Superior temporal gyrus (tissue), 1 donor: Measurements from ENCODE around the gene SEMA6A.
A peak's percentile ranks its signal among the peaks of the same experiment; 100 is the strongest.

Experiments
- DNase-seq: peaks from one replicate; pipeline ENCODE4 v3.0.0-alpha.2; 2016; ENCODE audit errors: extremely low spot score

SEMA6A gene

GRCh38 chr5:116577064-116577788, 2.6 kb upstream of the SEMA6A start:
- DNase-seq, result no peak

DNA sequence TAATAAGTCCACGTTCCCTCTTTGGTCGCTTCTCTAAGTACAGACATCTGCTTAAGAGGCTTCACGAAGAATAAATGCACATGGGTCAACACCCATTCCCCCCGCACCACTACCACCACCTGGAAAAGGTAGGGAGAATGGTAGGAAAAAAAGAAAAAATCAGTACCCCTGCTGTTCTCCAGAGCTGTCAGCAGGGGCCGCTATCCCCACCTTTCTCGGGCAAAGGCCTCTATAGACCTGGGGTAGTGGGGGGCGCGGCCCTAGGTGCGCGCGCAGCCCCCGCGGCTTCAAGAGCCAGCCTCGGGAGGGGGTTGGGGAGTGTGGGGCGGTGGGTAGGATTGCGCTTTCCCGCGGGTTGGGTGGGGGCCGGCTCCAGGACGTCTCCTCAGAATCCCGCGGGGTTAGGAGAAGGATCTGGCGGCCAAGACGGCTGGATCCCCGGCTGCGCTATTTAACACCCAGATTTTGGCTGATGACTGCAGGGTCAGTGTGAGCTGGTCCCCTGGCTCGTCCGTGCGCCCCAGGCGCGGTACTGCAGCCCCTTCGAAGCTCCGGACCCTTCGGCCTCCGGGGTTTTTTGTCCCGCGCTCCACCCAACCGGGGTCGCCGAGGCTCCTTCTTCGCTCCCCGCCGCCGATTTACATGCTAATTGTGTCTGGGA, 1.6 kb upstream of the SEMA6A start:
- peak; percentile 85 for DNase-seq

DNA sequence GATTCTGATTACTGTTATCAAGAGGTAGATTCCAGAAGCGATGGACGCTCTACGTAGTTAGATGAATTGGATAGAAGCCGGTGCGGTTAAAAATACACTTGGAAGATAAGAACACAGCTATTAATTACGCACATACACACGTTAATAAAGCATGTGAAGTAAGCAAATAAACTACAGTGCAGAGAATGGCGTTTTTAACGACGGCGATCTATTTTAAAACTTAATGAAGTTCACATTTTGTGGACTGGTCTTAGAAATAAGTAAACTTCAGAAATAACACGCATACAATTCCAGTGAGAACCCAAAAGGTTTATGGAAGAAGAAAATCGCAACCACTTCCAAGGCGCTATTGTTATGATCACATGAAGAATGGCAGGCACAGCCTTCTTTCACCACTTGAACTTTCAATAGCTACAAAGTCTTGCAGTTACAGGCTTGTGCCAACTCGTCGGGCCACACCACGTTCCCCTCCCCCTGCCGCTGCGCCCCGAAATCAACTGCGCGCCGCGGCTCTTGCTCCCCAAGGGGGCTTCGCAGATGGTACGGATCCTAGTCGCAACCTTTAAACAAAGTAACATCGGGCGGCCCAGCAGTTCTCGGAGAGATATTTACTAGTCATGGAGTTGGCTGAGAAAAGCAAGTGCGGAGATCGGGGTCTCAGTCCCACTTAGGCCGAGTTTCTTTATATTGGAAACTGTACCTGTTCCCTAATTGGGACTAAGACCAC, 866 bp upstream of the SEMA6A start:
- peak; percentile 85 for DNase-seq

DNA sequence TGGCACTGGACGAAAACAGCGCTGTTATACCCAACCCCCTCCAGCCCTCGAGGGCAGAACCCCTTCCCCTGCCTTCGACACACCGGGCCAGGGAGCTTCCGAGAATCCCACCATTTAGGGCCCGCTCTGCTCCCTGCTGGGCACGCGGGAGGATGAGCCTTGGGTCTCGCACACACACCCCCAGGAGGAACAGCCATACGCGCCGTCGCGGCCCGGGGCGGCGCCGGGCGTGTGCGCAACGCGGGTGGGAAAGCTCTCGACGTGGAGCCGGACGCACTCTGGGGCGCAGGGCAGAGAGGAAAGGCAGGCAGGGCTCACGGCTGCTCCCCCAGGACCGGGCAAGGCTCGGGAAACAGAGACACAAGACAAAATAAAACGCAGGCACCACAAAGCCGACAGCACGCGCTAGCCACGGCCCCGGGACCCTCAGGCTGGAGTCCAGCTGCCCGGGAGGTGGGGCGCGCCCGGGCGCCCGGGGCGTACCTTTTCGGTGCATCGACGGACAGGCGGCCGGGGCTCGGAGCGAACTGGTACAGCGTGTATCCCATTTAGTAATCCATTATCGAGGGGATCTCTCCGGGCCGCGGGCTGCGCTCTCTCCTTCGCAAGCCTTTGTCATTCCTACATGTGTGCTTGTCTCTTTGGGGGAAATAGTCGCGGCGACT, 789 bp downstream of the SEMA6A start:
- DNase-seq, result no peak

GRCh38 chr5:116573279-116573701, 1.3 kb downstream of the SEMA6A start:
- peak; percentile 57 for DNase-seq

DNA sequence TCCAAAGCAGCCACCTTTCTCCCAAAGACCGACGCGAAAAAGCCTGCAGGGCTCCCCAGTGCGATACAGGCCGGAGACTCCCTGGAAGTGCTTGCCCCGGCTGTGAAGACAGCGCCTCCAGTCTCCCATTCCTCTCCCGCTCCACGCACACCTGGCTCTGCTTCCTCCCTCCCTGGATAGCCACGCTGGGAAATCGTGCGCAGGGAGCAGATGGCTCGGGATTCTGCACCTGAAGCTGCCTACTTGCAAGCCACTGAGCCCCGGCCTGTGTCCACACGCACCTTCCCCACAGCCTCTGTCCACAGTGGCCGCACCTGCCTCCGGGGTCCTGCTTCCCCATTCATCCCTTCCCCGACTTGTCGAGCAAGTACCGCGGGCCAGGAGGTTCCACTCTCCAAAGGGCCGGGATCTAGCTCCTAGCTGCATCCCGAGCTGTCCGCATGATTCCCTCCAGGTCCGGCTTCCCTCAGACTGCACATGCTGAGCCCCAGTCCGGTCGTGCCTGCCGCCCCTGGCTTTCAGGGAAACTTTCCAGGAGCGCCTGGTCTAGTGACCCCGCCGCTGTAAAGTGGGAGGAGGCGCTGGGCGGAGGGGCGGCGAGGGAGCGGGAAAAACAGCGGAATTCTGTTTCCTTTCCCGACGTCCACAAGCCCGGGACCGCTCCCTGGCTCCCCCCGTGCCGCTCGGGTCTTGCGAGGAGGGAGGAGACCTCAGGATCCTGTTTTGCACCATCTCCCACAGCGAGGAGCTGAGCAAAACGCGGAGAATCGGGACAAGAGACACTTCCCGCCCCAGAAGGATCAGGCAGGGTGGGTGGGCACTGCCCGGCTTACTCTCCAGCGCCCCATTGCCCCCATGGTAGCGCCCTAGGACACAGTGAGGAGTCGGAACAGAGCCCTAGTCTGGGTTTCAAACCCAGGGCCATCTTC, 2.0 kb downstream of the SEMA6A start:
- peak; percentile 63 for DNase-seq

- peak; percentile 63 for DNase-seq
Observed at GRCh38 chr5:116571568-116572349, 2.9 kb downstream of the SEMA6A start.

DNA sequence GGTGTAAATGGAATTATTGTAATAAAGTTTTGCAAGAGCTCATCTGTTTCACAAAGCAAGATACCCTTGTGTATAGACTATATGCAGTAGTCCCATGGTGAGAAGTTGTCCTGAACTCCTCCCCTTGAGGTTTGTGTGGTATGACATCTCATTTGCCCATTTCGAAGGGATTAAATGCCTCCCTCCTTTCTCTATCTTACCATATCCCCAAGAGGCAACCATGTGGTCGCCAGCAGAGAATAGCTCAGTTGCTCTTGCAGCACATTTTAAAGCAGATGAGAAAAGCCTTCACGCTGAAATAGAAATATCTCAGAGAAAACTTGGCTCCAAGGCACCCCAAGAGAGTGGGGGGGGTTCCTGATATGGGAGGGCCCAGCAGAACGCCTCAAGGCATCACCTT, 4.6 kb downstream of the SEMA6A start:
- no peak for DNase-seq

DNA sequence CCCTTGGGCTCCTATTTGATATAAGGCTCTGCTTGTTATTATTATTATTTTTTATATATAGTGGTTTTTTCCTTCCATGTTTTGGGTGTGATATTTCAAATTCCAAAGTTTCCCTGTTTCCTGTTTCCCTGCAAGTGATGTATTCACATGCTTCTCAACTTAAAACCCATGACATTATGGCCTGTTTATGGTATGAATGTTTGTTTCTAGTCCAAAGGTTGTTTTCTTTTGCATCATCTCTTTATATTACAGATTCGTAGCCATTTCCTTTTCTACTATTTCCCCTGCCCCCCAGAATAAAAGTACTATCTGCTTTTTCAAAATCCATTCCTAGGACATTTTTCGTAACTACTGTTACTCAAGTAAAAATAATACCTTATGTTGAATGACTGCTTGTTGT, 7.5 kb downstream of the SEMA6A start:
- DNase-seq, result no peak

DNA sequence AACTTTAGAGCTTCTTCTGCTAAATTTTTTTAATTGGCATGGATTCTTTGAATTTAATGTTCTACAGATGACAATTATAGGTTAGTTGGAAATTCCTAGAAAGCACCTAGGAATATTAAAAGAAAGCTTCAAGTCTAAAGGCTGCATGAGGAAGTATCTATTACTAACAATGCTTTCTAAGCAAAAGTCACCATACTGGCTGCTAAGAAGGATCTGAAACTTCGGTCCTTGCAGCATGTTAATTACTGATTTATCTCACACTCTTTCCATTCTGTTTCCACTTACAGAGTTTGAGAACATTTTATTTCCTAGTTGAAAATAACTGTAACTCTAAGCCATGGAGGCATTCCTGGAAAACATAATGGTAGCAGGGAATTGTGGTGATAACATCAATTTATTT, 8.4 kb downstream of the SEMA6A start:
- DNase-seq, result no peak

- DNase-seq, result no peak
Observed at GRCh38 chr5:116564756-116565490, 9.7 kb downstream of the SEMA6A start.

- DNase-seq, result no peak
Observed at GRCh38 chr5:116564312-116564711, 10.3 kb downstream of the SEMA6A start.

- DNase-seq, result no peak
Observed at GRCh38 chr5:116563736-116564308, 10.8 kb downstream of the SEMA6A start.

DNA sequence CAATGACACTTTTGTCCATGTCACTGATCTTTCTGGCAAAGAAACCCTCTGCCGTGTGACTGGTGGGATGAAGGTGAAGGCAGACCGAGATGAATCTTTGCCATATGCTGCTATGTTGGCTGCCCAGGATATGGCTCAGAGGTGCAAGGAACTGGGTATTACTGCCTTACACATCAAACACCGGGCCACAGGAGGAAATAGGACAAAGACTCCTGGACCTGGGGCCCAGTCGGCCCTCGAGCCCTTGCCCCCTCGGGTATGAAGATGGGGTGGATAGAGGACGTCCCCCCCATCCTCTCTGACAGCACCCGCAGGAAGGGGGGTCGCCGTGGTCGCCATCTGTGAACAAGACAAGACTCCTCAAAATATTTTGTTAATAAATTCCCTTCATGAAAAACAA, 12.0 kb downstream of the SEMA6A start:
- no peak for DNase-seq

DNA sequence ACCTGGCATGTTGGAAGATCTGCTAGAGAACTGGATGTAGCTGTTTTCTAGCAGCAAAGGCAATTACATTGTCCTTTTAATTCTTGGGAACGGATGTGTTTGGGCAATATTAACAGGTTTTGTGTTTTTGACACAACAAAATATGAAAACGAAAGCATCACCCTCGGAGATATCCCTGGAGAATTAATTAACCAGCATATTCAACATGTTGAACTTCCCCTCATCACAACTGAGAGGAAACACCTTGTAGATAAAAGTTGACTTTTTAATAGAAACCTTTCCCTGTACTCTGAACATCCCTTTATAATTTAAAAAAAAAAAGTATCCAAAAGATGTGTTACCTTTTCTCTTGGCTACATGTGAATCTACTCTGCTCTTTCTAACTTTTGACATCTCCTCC, 13.0 kb downstream of the SEMA6A start:
- DNase-seq, result no peak

DNA sequence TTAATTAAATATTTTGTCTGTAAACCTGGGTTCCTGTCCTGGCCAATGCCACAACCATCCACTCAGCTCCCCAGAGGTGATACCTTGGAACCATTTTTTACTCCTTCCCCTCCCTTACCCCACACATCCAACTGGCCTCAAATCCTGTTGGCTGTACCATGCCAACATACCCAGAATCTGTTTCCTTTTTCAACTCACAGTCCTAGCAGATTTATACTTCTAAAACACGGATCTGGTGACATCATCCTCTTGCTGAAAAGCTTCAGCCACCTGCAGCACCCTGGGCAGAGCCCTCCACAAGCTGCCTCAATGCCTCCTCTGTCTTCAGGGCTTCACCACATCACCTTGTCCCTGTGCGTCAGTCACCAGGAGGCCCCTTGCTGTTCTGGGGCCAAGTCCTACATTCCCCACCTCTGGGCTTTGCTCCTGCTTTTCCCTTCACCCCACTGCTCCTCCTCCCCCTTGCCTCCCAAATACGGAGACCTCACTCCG, 14.9 kb downstream of the SEMA6A start:
- no peak for DNase-seq

- no peak for DNase-seq
Observed at GRCh38 chr5:116559239-116559638, 15.4 kb downstream of the SEMA6A start.

- peak; percentile 91 for DNase-seq
Observed at GRCh38 chr5:116557669-116558271, 16.9 kb downstream of the SEMA6A start.

DNA sequence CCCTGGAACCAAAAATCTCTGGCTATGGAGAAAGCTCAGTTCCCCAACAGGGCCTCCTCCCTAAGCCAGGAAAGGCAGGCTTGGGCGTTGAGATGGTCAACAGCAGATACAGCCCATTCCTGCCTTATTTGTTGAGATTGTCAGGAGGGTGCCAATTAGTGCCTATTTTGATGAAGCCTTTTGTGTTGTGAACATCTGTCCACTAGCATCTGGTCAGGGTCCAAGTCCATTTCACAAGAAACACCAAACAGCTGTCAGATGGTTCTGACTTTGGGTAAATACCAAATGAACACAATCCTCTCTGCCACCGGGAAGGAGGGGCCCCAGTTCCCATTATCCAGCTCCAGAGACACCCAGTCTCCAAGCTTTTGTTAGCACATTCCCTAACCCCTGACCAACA, 19.9 kb downstream of the SEMA6A start:
- DNase-seq, result peak; percentile 78
